ENCODE measurements around the gene AP3B1.

Gene AP3B1

DNA sequence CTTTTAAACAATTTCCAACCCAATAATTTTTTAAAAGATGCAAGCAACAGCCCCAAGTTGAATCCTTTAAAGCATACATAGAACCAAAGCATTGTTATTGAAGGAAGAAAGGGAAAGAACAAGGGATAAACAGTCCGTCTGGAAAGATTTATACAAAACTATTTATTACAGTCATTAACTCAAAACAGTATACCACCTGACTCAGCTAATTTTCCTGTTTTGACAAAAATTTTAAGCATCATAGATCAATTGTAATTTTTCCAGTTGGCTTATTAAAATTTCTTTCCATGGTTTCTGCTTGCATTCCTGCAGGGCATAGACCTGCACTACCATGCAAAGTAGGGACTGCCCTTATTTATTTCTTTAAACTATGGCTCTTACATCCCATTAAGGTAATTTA lies 29.9 kb downstream of the AP3B1 start:
- TF ChIP-seq EZH2phosphoT487 (IDR thresholded peaks at IDR 0.05; ENCODE audit: borderline replicate concordance): no peak
- TF ChIP-seq, protein P1, sequence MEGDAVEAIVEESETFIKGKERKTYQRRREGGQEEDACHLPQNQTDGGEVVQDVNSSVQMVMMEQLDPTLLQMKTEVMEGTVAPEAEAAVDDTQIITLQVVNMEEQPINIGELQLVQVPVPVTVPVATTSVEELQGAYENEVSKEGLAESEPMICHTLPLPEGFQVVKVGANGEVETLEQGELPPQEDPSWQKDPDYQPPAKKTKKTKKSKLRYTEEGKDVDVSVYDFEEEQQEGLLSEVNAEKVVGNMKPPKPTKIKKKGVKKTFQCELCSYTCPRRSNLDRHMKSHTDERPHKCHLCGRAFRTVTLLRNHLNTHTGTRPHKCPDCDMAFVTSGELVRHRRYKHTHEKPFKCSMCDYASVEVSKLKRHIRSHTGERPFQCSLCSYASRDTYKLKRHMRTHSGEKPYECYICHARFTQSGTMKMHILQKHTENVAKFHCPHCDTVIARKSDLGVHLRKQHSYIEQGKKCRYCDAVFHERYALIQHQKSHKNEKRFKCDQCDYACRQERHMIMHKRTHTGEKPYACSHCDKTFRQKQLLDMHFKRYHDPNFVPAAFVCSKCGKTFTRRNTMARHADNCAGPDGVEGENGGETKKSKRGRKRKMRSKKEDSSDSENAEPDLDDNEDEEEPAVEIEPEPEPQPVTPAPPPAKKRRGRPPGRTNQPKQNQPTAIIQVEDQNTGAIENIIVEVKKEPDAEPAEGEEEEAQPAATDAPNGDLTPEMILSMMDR (conservative IDR thresholded peaks at IDR 0.05; ENCODE audit: low read length): no peak
- no peaks in the 10 kb centered on the region for H3K9me2 ChIP-seq (replicated peaks; ENCODE audit: low read depth, low read length)
- no peaks in the 10 kb centered on the region for H3K4me1 ChIP-seq (ENCODE audit: insufficient read depth, low read length, poor library complexity, severe bottlenecking)
- no peaks in the 10 kb centered on the region for H3K27me3 ChIP-seq (ENCODE audit: insufficient read depth, low read length, poor library complexity, severe bottlenecking)
- H4K20me1 ChIP-seq (ENCODE audit: insufficient read depth, low read length, poor library complexity, severe bottlenecking): peaks cover 3% of the 10 kb centered on the region
- H3K36me3 ChIP-seq (ENCODE audit: insufficient read depth, low read length): peaks cover 57% of the 10 kb centered on the region
- no peak overlapping the region for H3K4me3 ChIP-seq (ENCODE audit: low read length, poor library complexity, severe bottlenecking)
- H3K79me2 ChIP-seq (ENCODE audit: insufficient read depth, low read length): peaks cover 16% of the 10 kb centered on the region
- H3K4me2 ChIP-seq (ENCODE audit: low read depth, low read length, poor library complexity, severe bottlenecking): no peak overlapping the region
- H3K9me3 ChIP-seq (ENCODE audit: insufficient read depth, low read depth, low read length): no peaks in the 10 kb centered on the region
- H3F3A ChIP-seq (ENCODE audit: low read depth): no peaks in the 10 kb centered on the region
- no peak overlapping the region for H3K9ac ChIP-seq (ENCODE audit: low read depth, low read length, poor library complexity, severe bottlenecking)
- no peak overlapping the region for H2AFZ ChIP-seq (ENCODE audit: low read length)

DNA sequence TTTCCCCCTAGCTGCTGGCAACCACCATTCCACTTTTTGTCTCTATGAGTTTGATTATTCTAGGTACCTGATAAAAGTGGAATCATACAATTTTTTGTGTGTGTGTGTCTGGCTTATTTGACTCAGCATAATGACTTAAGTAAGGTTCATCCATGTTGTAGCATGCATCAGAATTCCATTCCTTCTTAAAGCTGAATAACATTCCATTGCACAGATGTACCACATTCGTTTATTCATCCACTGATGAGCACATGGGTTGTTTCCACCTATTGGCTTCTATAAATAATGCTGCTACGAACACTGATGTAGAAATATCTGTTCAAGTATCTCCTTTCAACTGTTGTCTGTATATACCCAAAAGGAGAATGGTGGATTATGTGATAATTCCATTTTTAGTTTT lies 33.7 kb downstream of the AP3B1 start:
- no peaks in the 10 kb centered on the region for H4K20me1 ChIP-seq (ENCODE audit: insufficient read depth, low read length, poor library complexity, severe bottlenecking)
- H3K79me2 ChIP-seq (ENCODE audit: insufficient read depth, low read length): peaks cover 34% of the 10 kb centered on the region
- no peak overlapping the region for H3K9ac ChIP-seq (ENCODE audit: low read depth, low read length, poor library complexity, severe bottlenecking)
- no peaks in the 10 kb centered on the region for H3K9me2 ChIP-seq (replicated peaks; ENCODE audit: low read depth, low read length)
- H3K4me2 ChIP-seq (ENCODE audit: low read depth, low read length, poor library complexity, severe bottlenecking): no peak overlapping the region
- H2AFZ ChIP-seq (ENCODE audit: low read length): no peak overlapping the region
- H3K27me3 ChIP-seq (ENCODE audit: insufficient read depth, low read length, poor library complexity, severe bottlenecking): no peaks in the 10 kb centered on the region
- H3K9me3 ChIP-seq (ENCODE audit: insufficient read depth, low read depth, low read length): 0 out of 2 replicates have a peak, but pooled peaks cover 2% of the 10 kb centered on the region
- no peak overlapping the region for H3K4me3 ChIP-seq (ENCODE audit: low read length, poor library complexity, severe bottlenecking)
- H3F3A ChIP-seq (ENCODE audit: low read depth): no peaks in the 10 kb centered on the region
- no peaks in the 10 kb centered on the region for H3K4me1 ChIP-seq (ENCODE audit: insufficient read depth, low read length, poor library complexity, severe bottlenecking)
- TF ChIP-seq, protein P1 (conservative IDR thresholded peaks at IDR 0.05; ENCODE audit: low read length): no peak
- TF ChIP-seq EZH2phosphoT487 (IDR thresholded peaks at IDR 0.05; ENCODE audit: borderline replicate concordance): no peak
- peaks cover 50% of the 10 kb centered on the region for H3K36me3 ChIP-seq (ENCODE audit: insufficient read depth, low read length)

DNA sequence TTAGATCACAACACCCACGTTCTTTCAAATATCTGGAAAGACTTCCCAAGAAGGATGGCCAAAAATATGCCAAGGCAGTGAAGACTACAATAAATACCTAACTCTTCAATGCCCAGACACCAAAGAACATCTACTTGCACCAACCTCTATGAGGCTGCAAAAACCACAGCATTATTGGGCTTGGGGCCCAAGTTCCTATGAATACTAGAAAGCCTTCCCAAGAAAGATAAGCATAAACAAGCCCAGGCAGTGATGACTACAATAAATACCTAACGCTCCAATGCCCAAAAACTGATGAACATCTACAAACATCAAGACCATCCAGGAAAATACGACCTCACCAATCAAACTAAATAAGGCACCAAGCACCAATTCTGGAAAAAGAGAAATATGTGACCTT lies 41.3 kb downstream of the AP3B1 start:
- no peaks in the 10 kb centered on the region for H4K20me1 ChIP-seq (ENCODE audit: insufficient read depth, low read length, poor library complexity, severe bottlenecking)
- H3K79me2 ChIP-seq (ENCODE audit: insufficient read depth, low read length): peaks cover 86% of the 10 kb centered on the region
- peaks cover 9% of the 10 kb centered on the region; the same call in 1 of the 2 replicates for H3K9me3 ChIP-seq (ENCODE audit: insufficient read depth, low read depth, low read length)
- H3K4me2 ChIP-seq (ENCODE audit: low read depth, low read length, poor library complexity, severe bottlenecking): no peak overlapping the region
- no peaks in the 10 kb centered on the region for H3K27me3 ChIP-seq (ENCODE audit: insufficient read depth, low read length, poor library complexity, severe bottlenecking)
- H3K4me1 ChIP-seq (ENCODE audit: insufficient read depth, low read length, poor library complexity, severe bottlenecking): no peaks in the 10 kb centered on the region
- H3K9ac ChIP-seq (ENCODE audit: low read depth, low read length, poor library complexity, severe bottlenecking): no peak overlapping the region
- H3K4me3 ChIP-seq (ENCODE audit: low read length, poor library complexity, severe bottlenecking): no peak overlapping the region
- H2AFZ ChIP-seq (ENCODE audit: low read length): no peak overlapping the region
- no peaks in the 10 kb centered on the region for H3F3A ChIP-seq (ENCODE audit: low read depth)
- TF ChIP-seq, protein P1 (conservative IDR thresholded peaks at IDR 0.05; ENCODE audit: low read length): no peak
- no peak for TF ChIP-seq EZH2phosphoT487 (IDR thresholded peaks at IDR 0.05; ENCODE audit: borderline replicate concordance)
- H3K9me2 ChIP-seq (replicated peaks; ENCODE audit: low read depth, low read length): no peaks in the 10 kb centered on the region
- H3K36me3 ChIP-seq (ENCODE audit: insufficient read depth, low read length): peaks cover 36% of the 10 kb centered on the region; the same call in 1 of the 2 replicates
